GM20431 (cell line): ENCODE results near the gene GTF2H1.

ENCODE experiments used
- in situ Hi-C: fragments of 300-500 bp; cut with MseI, MboI; formaldehyde crosslinking; loops from one replicate; pipeline ENCODE4 v1.15.0; 2020; ENCODE audit warnings: low sequenced_read_pairs; ENCODE audit not compliant: unreplicated experiment

GTF2H1 gene

DNA sequence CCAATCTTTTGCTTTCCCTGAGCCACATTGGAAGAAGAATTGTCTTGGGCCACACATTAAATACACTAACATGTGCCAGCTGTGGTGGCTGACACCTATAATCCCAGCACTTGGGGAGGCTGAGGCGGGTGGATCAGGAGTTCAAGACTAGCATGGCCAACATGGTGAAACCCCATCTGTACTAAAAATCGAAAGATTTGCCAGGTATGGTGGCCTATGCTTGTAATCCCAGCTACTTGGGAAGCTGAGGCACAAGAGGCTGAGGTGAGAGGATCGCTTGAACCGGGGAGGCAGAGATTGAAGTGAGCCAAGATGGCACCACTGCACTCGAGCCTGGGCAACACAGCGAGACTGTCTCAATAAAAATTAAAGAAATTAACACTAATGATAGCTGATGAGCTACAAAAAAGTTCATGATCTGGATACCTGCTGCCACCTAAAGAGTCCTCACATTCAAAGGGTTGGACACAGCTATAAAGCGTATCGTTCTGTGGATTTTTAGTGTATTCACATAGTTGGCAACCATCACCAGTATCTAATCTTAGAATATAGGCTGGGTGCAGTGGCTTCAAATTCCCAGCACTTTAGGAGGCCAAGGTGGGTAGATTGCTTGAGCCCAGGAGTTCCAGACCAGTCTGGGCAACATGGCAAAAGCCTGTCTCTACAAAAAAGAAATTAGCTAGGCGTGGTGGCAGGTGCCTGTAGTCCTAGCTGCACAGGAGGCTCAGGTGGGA, 86.4 kb downstream of the GTF2H1 start:
- in situ Hi-C loops = no loop called here

DNA sequence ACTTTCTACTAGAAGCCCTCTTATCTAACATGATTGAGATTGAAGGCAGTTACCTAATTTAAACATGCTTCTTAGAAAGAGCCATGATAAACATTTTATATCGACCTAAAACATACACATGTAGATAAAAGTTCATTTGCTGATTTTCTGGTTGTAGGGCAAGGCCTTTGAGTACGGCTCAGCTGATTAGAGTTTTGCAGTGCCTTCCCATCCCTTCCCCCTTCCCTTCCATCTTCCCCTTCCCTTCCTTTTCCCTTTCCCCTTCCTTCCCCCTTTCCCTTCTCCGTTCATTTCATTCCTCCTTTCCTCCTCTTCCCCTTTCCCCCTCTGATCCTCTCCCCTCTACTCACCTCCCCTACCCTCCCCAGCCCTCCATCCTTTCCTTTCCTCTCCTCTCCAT, 94.1 kb downstream of the GTF2H1 start:
- in situ Hi-C loops = no loop called here
